Measurements from ENCODE around the gene CDK16. TPM values are rescaled to one million over a fixed set of nuclear protein-coding genes. Genes with fewer than 3 reads are reported as not detected.

The CDK16 gene
- total and polyA plus RNA-seq, 2 donors (not counting 1 experiment from before 2014, with no cell fraction given): 68.2 to 92.9 TPM

DNA sequence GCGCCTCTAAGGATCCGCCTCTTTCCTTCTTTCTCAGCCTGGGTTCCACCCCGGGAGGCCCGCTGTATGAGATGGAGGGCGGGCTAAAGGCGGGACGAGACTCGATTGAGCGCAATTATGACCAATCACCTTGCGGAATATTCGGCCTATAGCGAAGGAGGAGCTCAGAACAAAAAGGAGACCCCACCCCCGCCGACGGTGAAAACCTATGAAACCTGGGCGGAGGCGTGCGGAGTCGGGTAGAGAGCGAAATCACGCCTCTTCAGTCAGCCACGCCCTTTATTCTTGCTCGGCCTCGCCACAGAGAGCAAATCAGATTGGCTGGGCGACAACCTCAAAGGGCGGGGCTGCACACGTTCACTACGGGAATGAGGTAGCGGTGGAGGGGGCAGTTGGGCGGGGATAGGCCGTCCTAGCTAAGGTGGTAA, 615 bp upstream of the CDK16 start:
- H2AFZ ChIP-seq (ENCODE audit: insufficient read depth, low read depth, low read length, poor library complexity, severe bottlenecking): peak overlapping the region; percentile 59
- H3K27ac ChIP-seq (ENCODE audit: low read length in 2 of 2): peak overlapping the region; percentile 94 to 99
- peaks cover 24% of the 10 kb centered on the region for H4K20me1 ChIP-seq (ENCODE audit: control insufficient read depth, insufficient read depth, low read length, poor library complexity, severe bottlenecking)
- peaks cover 26 to 27% of the 10 kb centered on the region in 2 donors for H3K4me1 ChIP-seq (ENCODE audit: control insufficient read depth in 2 of 2, insufficient read depth in 2 of 2, low read length in 2 of 2)
- no peaks in the 10 kb centered on the region for H3K27me3 Mint-ChIP-seq
- WGBS (ENCODE audit: insufficient coverage): under 1% methylated on average over 22 of the region's 31 CpGs
- H3K9me3 Mint-ChIP-seq (ENCODE audit: insufficient read depth): no peaks in the 10 kb centered on the region
- POLR2A ChIA-PET: interaction anchor here (0.8 to 1.3 kb wide), 7 partner anchors 12 to 338 kb away, joined by 3 to 16 read pairs (median 3); partner anchors contain the start of genes NDUFB11, RBM10 and USP11
- ATAC-seq (ENCODE audit: low read depth) (peak; percentile 80), DNase-seq (peak; percentile 96)
- intact Hi-C loops (cut with micrococcal nuclease): loop anchor here (1.0 to 10.0 kb wide), 7 partner anchors 15 to 1697 kb away; partner anchors contain the start of genes PIM2, SLC35A2, SLC9A7 and UBA1
- H3K4me3 Mint-ChIP-seq: peak overlapping the region; percentile 96
- peaks cover 0 to 26% of the 10 kb centered on the region in 2 experiments for H3K36me3 ChIP-seq (replicated peaks in 1 of 2; ENCODE audit: control extremely low read depth in 1 of 2, control insufficient read depth in 1 of 2, extremely low read depth in 1 of 2, insufficient read depth in 2 of 2, low read length in 1 of 2)
- peak overlapping the region; percentile 71 for H3K9ac ChIP-seq (ENCODE audit: low read length)
- TF ChIP-seq, protein P1, sequence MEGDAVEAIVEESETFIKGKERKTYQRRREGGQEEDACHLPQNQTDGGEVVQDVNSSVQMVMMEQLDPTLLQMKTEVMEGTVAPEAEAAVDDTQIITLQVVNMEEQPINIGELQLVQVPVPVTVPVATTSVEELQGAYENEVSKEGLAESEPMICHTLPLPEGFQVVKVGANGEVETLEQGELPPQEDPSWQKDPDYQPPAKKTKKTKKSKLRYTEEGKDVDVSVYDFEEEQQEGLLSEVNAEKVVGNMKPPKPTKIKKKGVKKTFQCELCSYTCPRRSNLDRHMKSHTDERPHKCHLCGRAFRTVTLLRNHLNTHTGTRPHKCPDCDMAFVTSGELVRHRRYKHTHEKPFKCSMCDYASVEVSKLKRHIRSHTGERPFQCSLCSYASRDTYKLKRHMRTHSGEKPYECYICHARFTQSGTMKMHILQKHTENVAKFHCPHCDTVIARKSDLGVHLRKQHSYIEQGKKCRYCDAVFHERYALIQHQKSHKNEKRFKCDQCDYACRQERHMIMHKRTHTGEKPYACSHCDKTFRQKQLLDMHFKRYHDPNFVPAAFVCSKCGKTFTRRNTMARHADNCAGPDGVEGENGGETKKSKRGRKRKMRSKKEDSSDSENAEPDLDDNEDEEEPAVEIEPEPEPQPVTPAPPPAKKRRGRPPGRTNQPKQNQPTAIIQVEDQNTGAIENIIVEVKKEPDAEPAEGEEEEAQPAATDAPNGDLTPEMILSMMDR (IDR thresholded peaks at IDR 0.05): no peak
- no peak for TF ChIP-seq EZH2 (IDR thresholded peaks at IDR 0.05; ENCODE audit: borderline replicate concordance, insufficient read depth, low read depth, low read length, poor library complexity, severe bottlenecking)
- peaks cover 39% of the 10 kb centered on the region for H3K4me1 Mint-ChIP-seq
- H3K79me2 ChIP-seq (ENCODE audit: control insufficient read depth, insufficient read depth, low read length): peaks cover 29% of the 10 kb centered on the region
- CTCF ChIA-PET: interaction anchor here (0.7 to 1.4 kb wide), 2 partner anchors 22 to 167 kb away, joined by 3 to 6 read pairs; no protein-coding TSS in a partner anchor
- no peaks in the 10 kb centered on the region for H3K27me3 ChIP-seq (replicated peaks in 1 of 4; ENCODE audit: control extremely low read depth in 1 of 4, control insufficient read depth in 3 of 4, insufficient read depth in 4 of 4, low read length in 3 of 4)
- peak overlapping the region; percentile 96 for H3K4me2 ChIP-seq (replicated peaks; ENCODE audit: low read depth, low read length, poor library complexity, severe bottlenecking)
- H3K27ac Mint-ChIP-seq: peak overlapping the region; percentile 100
- peak overlapping the region; percentile 69 to 83 (median 80) for H3K4me3 ChIP-seq (ENCODE audit: control extremely low read depth in 1 of 5, extremely low read depth in 1 of 5, insufficient read depth in 1 of 5, low read depth in 2 of 5, low read length in 4 of 5)
- no peaks in the 10 kb centered on the region for H3K9me3 ChIP-seq (ENCODE audit: control extremely low read depth in 1 of 3, control insufficient read depth in 2 of 3, insufficient read depth in 1 of 3, low read length in 2 of 3)

Data from B cell (primary cell).